H1 (cell line): ENCODE data around the gene PMFBP1.

Experiments used
- CREB1 ChIP-seq: IDR thresholded peaks from 2 replicates; pipeline ENCODE4 v1.6.1; 2012; ENCODE audit warnings: inconsistent platforms
- EP300 ChIP-seq, 2 experiments: IDR thresholded peaks; 1 replicate in 1 of 2; 2 replicates in 1 of 2; pipeline ENCODE4 v1.6.1; 2011 to 2012; ENCODE audit warnings: low read depth in 2 of 2, low read length in 2 of 2, mild to moderate bottlenecking in 2 of 2, borderline replicate concordance in 1 of 2, inconsistent platforms in 1 of 2, moderate library complexity in 1 of 2
- HDAC2 ChIP-seq, 2 experiments: fragments of 300-600 bp in 1 of 2; sonication (generic) in 1 of 2; IDR thresholded peaks; 2 replicates each; pipeline ENCODE4 v1.6.1; 2011 to 2012; ENCODE audit warnings: low read depth in 2 of 2, low read length in 2 of 2, mild to moderate bottlenecking in 2 of 2, moderate library complexity in 2 of 2, borderline replicate concordance in 1 of 2, inconsistent platforms in 1 of 2
- SP1 ChIP-seq: IDR thresholded peaks from 2 replicates; pipeline ENCODE4 v1.6.1; 2011; ENCODE audit warnings: low read depth, low read length
- TAF1 ChIP-seq: IDR thresholded peaks from 2 replicates; pipeline ENCODE4 v1.6.1; 2011; ENCODE audit warnings: mild to moderate bottlenecking, low read depth, low read length

- TF ChIP-seq EP300 (IDR thresholded peaks at IDR 0.05; ENCODE audit: borderline replicate concordance in 1 of 2, low read depth in 2 of 2, low read length in 2 of 2) = no peak
- TF ChIP-seq CREB1 = no peak
- TF ChIP-seq HDAC2 (IDR thresholded peaks at IDR 0.05; ENCODE audit: borderline replicate concordance in 1 of 2, low read depth in 2 of 2, low read length in 2 of 2) = peak in 1 of 2 experiments; percentile 90; a peak in 1 of 4 replicates
- TF ChIP-seq SP1 = no peak
- no peak for TF ChIP-seq TAF1
These were observed 79.0 kb downstream of the PMFBP1 start for GRCh38 chr16:72092832-72093447.
